Measurements from ENCODE around the gene VSIG10L2.

VSIG10L2 gene

GRCh38 chr11:125931116-125931515, 14.7 kb upstream of the VSIG10L2 start:
- TF ChIP-seq, protein P1, sequence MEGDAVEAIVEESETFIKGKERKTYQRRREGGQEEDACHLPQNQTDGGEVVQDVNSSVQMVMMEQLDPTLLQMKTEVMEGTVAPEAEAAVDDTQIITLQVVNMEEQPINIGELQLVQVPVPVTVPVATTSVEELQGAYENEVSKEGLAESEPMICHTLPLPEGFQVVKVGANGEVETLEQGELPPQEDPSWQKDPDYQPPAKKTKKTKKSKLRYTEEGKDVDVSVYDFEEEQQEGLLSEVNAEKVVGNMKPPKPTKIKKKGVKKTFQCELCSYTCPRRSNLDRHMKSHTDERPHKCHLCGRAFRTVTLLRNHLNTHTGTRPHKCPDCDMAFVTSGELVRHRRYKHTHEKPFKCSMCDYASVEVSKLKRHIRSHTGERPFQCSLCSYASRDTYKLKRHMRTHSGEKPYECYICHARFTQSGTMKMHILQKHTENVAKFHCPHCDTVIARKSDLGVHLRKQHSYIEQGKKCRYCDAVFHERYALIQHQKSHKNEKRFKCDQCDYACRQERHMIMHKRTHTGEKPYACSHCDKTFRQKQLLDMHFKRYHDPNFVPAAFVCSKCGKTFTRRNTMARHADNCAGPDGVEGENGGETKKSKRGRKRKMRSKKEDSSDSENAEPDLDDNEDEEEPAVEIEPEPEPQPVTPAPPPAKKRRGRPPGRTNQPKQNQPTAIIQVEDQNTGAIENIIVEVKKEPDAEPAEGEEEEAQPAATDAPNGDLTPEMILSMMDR (IDR thresholded peaks at IDR 0.05; ENCODE audit: low read depth, low read length), result no peak
- DNase-seq (ENCODE audit: extremely low read depth, low read depth), result no peak

GRCh38 chr11:125931668-125932067, 14.2 kb upstream of the VSIG10L2 start:
- DNase-seq (ENCODE audit: extremely low read depth, low read depth), result no peak
- TF ChIP-seq, protein P1 (IDR thresholded peaks at IDR 0.05; ENCODE audit: low read depth, low read length), result no peak

DNA sequence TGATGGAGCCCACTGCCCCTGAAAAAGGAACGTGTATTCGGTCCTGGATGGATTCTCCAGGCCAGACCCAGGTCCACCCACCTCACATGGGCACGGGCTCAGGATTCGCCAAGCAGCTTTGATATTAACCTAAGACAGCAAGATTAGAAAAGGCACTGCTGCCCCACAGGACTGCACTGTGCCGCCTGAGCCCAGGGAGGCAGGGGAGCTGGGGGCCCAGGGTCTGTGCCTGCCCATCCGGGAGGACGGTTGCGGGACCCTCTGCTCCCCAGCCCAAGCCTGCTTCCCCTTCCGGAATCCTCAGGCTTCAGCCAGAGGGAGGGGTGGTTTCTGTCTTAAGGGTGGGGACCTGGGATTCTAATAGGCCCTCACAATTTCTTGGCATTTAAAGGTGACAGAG, 13.5 kb upstream of the VSIG10L2 start:
- no peak for DNase-seq (ENCODE audit: extremely low read depth, low read depth)
- TF ChIP-seq, protein P1 (IDR thresholded peaks at IDR 0.05; ENCODE audit: low read depth, low read length), result no peak

GRCh38 chr11:125933030-125933813, 12.6 kb upstream of the VSIG10L2 start:
- DNase-seq (ENCODE audit: extremely low read depth, low read depth), result no peak
- TF ChIP-seq, protein P1 (IDR thresholded peaks at IDR 0.05; ENCODE audit: low read depth, low read length), result no peak

- TF ChIP-seq, protein P1 (IDR thresholded peaks at IDR 0.05; ENCODE audit: low read depth, low read length), result no peak
- no peak for DNase-seq (ENCODE audit: extremely low read depth, low read depth)
These were observed 11.4 kb upstream of the VSIG10L2 start for GRCh38 chr11:125934473-125934872.

- DNase-seq (ENCODE audit: extremely low read depth, low read depth), result no peak
- TF ChIP-seq, protein P1 (IDR thresholded peaks at IDR 0.05; ENCODE audit: low read depth, low read length), result peak; percentile 1; the same call in 1 of the 2 replicates
These were observed 10.8 kb upstream of the VSIG10L2 start for GRCh38 chr11:125935056-125935455.

DNA sequence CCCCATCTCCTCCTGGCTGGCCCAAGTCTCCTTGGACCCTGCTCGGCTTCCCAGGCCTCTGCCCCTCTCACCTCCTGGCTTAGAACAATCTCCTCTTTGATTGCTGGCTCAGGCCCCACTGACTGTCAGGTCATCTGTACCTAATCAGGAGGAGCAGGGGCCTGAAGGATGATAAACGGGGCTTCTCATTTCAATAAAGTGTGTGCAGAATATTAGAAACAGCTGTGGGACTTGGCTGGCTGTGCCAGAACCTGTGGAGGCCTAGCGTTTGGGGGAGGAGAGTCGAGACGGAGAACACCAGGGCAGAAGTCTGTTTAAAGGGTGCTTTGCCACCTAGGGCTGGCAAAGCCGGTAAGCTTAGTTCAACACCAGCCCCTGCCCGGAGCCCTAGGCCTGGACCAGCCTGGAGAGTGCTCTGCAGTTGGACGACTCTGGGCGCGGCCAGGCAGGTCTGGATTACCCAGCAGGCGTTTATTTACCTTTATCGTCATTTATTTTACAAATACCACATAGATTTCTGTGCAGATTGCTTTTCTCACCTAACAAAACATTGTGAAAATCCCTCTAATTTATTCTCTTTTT, 10.1 kb upstream of the VSIG10L2 start:
- DNase-seq (ENCODE audit: extremely low read depth, low read depth), result peak; percentile 8
- TF ChIP-seq, protein P1 (IDR thresholded peaks at IDR 0.05; ENCODE audit: low read depth, low read length), result no peak

Data from AG09319 (cell line).